DOHH2 (cell line): Measurements from ENCODE around the gene HID1.

Source experiments
- H3F3A ChIP-seq: fragments of 200-600 bp; sonication (generic), shearing (Covaris generic); 2 replicates; pipeline ENCODE4 v1.6.0; 2016; ENCODE audit warnings: antibody characterized with exemption, mild to moderate bottlenecking; ENCODE audit not compliant: control insufficient read depth, insufficient read depth
- H3K27ac ChIP-seq: fragments of 200-600 bp; sonication (generic); 2 replicates; pipeline ENCODE4 v1.5.1; 2014; ENCODE audit warnings: low read depth, mild to moderate bottlenecking, low read length, moderate library complexity
- H3K27me3 ChIP-seq: fragments of 200-600 bp; sonication (generic); 2 replicates; pipeline ENCODE4 v1.6.1; 2014; ENCODE audit warnings: mild to moderate bottlenecking, low read length, mixed read lengths; ENCODE audit not compliant: control insufficient read depth
- H3K36me3 ChIP-seq: fragments of 200-600 bp; sonication (generic); 2 replicates; pipeline ENCODE4 v1.6.1; 2014; ENCODE audit warnings: mild to moderate bottlenecking, low read length, moderate library complexity, mixed read lengths; ENCODE audit not compliant: control insufficient read depth
- H3K4me1 ChIP-seq: fragments of 200-600 bp; sonication (generic); 2 replicates; pipeline ENCODE4 v1.6.1; 2014; ENCODE audit warnings: mild to moderate bottlenecking, low read length, mixed read lengths; ENCODE audit not compliant: control insufficient read depth
- H3K4me2 ChIP-seq: fragments of 200-600 bp; sonication (generic); 2 replicates; pipeline ENCODE4 v1.6.0; 2014; ENCODE audit warnings: mild to moderate bottlenecking, low read length, moderate library complexity
- H3K4me3 ChIP-seq: fragments of 200-600 bp; sonication (generic); 2 replicates; pipeline ENCODE4 v1.5.1; 2014; ENCODE audit warnings: mild to moderate bottlenecking, low read length, mixed read lengths
- H3K79me2 ChIP-seq: fragments of 200-600 bp; sonication (generic); 2 replicates; pipeline ENCODE4 v1.6.1; 2014; ENCODE audit warnings: mild to moderate bottlenecking, low read length, mixed read lengths; ENCODE audit not compliant: control insufficient read depth
- H3K9me2 ChIP-seq: fragments of 200-600 bp; sonication (generic); replicated peaks from 2 replicates; pipeline ENCODE4 v1.6.1; 2014; ENCODE audit warnings: mild to moderate bottlenecking, low read length, mixed read lengths; ENCODE audit not compliant: control insufficient read depth
- H3K9me3 ChIP-seq: fragments of 200-600 bp; sonication (generic); 2 replicates; pipeline ENCODE4 v1.6.1; 2014; ENCODE audit warnings: antibody characterized with exemption, low read length, mixed read lengths; ENCODE audit not compliant: control insufficient read depth, insufficient read depth
- H4K20me1 ChIP-seq: fragments of 200-600 bp; sonication (generic); 2 replicates; pipeline ENCODE4 v1.6.0; 2014; ENCODE audit warnings: low read depth, mild to moderate bottlenecking, antibody characterized with exemption, low read length, moderate library complexity; ENCODE audit not compliant: control insufficient read depth, insufficient read depth
- CTCF ChIP-seq: fragments of 200-600 bp; sonication (generic); IDR thresholded peaks from one replicate; pipeline ENCODE4 v1.5.1; 2014; ENCODE audit warnings: antibody characterized with exemption, mild to moderate bottlenecking, low read depth, low read length; ENCODE audit not compliant: poor library complexity, severe bottlenecking
- EZH2phosphoT487 ChIP-seq: fragments of 200-600 bp; sonication (generic); IDR thresholded peaks from 2 replicates; pipeline ENCODE4 v1.6.1; 2017; ENCODE audit warnings: borderline replicate concordance, mild to moderate bottlenecking, antibody characterized with exemption, low read length, moderate library complexity, mixed read lengths

Gene HID1

DNA sequence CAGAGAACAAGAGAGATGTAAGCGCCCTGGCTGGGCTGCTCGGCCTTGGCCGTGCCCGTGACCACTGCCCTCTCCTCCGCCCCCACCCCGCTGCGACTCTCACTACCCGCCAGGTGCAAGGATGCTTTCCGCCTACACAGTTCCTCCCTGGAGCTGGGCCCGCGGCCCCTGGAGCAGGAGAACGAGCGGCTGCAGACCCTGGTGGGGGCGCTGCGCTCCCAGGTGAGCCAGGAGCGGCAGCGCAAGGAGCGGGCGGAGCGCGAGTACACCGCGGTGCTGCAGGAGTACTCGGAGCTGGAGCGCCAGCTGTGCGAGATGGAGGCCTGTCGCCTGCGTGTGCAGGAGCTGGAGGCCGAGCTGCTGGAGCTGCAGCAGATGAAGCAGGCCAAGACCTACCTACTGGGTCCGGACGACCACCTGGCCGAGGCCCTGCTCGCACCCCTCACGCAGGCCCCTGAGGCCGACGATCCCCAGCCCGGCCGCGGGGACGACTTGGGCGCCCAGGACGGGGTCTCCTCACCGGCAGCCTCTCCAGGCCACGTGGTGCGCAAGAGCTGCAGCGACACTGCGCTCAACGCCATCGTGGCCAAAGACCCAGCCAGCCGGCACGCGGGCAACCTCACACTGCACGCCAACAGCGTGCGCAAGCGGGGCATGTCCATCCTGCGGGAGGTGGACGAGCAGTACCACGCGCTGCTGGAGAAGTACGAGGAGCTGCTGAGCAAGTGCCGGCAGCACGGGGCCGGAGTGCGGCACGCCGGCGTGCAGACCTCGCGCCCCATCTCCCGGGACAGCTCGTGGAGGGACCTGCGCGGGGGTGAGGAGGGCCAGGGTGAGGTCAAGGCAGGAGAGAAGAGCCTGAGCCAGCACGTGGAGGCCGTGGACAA lies 30.8 kb upstream of the HID1 start:
- no peaks in the 10 kb centered on the region for H3K36me3 ChIP-seq
- H3F3A ChIP-seq: no peaks in the 10 kb centered on the region
- H3K4me2 ChIP-seq: no peak overlapping the region
- TF ChIP-seq CTCF (no peak), EZH2phosphoT487 (no peak)
- no peaks in the 10 kb centered on the region for H3K27me3 ChIP-seq
- no peaks in the 10 kb centered on the region for H3K9me2 ChIP-seq
- no peak overlapping the region for H3K27ac ChIP-seq
- H3K4me3 ChIP-seq: no peak overlapping the region
- no peaks in the 10 kb centered on the region for H4K20me1 ChIP-seq
- no peaks in the 10 kb centered on the region for H3K9me3 ChIP-seq
- H3K4me1 ChIP-seq: no peaks in the 10 kb centered on the region
- H3K79me2 ChIP-seq: no peaks in the 10 kb centered on the region

GRCh38 chr17:75001915-75002843 lies 29.6 kb upstream of the HID1 start:
- Histone ChIP-seq H4K20me1 (no peaks in the 10 kb centered on the region), H3K9me3 (no peaks in the 10 kb centered on the region), H3K4me2 (no peak overlapping the region), H3F3A (no peaks in the 10 kb centered on the region), H3K4me3 (no peak overlapping the region), H3K27ac (no peak overlapping the region), H3K36me3 (no peaks in the 10 kb centered on the region), H3K27me3 (no peaks in the 10 kb centered on the region), H3K4me1 (no peaks in the 10 kb centered on the region), H3K9me2 (no peaks in the 10 kb centered on the region), H3K79me2 (no peaks in the 10 kb centered on the region)
- TF ChIP-seq EZH2phosphoT487: no peak
- TF ChIP-seq CTCF: no peak

- H3F3A ChIP-seq: no peaks in the 10 kb centered on the region
- no peak overlapping the region for H3K27ac ChIP-seq
- TF ChIP-seq CTCF (no peak), EZH2phosphoT487 (no peak)
- H3K9me3 ChIP-seq: no peaks in the 10 kb centered on the region
- H3K4me2 ChIP-seq: no peak overlapping the region
- no peaks in the 10 kb centered on the region for H3K36me3 ChIP-seq
- no peaks in the 10 kb centered on the region for H3K4me1 ChIP-seq
- H4K20me1 ChIP-seq: no peaks in the 10 kb centered on the region
- H3K79me2 ChIP-seq: no peaks in the 10 kb centered on the region
- no peak overlapping the region for H3K4me3 ChIP-seq
- no peaks in the 10 kb centered on the region for H3K27me3 ChIP-seq
- no peaks in the 10 kb centered on the region for H3K9me2 ChIP-seq
Measured at GRCh38 chr17:74999523-74999922, 27.0 kb upstream of the HID1 start.
